Activated T-cell treated with anti-CD3 and anti-CD28 coated beads, Interleukin-2, amount 50 U/mL, for 24 hours (primary cell): Measurements from ENCODE around the gene ADAM12.
"Not testable (repeated sequence)": the region's sequence is repeated elsewhere in the genome, so short reads cannot be mapped to it uniquely, and the experiment has no call there.

ENCODE experiments used
- DNase-seq: peaks from one replicate; pipeline ENCODE4 v3.0.0-alpha.2; 2020
- H3K27ac Mint-ChIP-seq: 2 replicates; pipeline ENCODE4 v1.8.0; 2020; ENCODE audit warnings: mild to moderate bottlenecking, mixed read lengths
- H3K27me3 Mint-ChIP-seq: 2 replicates; pipeline ENCODE4 v1.8.0; 2020; ENCODE audit warnings: mixed read lengths
- H3K36me3 Mint-ChIP-seq: 2 replicates; pipeline ENCODE4 v1.8.0; 2020; ENCODE audit warnings: low read depth, mixed read lengths
- H3K4me1 Mint-ChIP-seq: 2 replicates; pipeline ENCODE4 v1.8.0; 2020; ENCODE audit warnings: low read depth, mixed read lengths
- H3K4me3 Mint-ChIP-seq: 2 replicates; pipeline ENCODE4 v1.8.0; 2020; ENCODE audit warnings: mild to moderate bottlenecking, moderate library complexity, mixed read lengths
- H3K9me3 Mint-ChIP-seq: 2 replicates; pipeline ENCODE4 v1.8.0; 2020; ENCODE audit warnings: mixed read lengths

The ADAM12 gene

DNA sequence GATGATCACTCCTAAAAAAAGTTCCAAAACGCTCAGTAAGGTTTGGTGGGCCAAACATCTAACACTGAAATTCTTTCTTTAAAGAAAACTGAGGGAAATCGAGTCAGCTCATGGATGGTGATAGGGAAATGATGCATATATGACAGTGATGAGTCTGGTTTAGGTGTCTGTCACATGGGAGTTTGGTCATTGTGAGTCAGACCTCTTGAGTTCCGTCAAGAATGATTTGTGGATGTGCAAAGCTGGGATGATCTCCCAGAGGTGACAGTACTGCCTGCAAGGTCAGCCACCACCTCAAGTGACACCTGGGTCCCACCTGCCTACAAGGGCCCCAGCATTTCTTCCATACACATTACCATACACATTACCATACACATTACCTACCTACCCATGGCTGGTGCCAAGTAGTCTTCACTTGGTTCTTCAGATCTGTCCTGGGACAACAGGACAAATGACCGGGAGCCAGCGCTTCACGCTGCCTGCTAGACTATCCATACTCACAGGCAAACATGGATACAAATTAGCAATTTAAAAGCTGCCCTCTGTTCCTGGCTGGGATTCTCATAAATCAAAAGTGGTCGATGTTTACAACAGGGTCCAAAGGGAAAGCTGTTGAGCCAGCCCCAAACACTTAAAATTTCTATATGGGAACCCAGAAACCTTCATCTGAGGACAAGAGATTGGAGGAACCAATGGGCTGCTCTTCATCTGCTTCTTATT, 128.4 kb downstream of the ADAM12 start:
- Mint-ChIP-seq H3K4me1 (no peaks in the 10 kb centered on the region), H3K27ac (no peak overlapping the region), H3K27me3 (no peaks in the 10 kb centered on the region), H3K9me3 (no peaks in the 10 kb centered on the region), H3K36me3 (no peaks in the 10 kb centered on the region), H3K4me3 (no peak overlapping the region)
- DNase-seq: no peak

DNA sequence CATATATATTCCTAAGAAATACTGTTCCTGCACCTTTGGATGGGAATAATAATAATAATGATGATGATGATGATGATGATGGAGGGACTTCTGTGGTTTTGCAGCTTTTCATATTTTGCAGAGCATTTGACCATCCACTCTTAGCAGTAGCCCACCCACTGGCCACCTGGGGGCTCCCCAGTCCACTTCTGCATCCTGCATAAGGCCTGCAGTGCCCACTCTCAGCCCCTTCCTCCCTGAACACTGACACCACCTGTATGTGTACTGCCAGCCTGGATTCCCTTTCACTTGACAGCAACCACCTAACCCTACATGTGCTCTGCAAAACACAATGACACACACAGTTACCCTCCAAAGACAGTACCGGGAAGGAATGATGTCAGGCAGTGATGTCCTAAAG, 131.4 kb downstream of the ADAM12 start:
- Mint-ChIP-seq H3K9me3 (peaks cover 4% of the 10 kb centered on the region), H3K27ac (no peak overlapping the region), H3K4me3 (no peak overlapping the region), H3K27me3 (no peaks in the 10 kb centered on the region), H3K4me1 (no peaks in the 10 kb centered on the region), H3K36me3 (no peaks in the 10 kb centered on the region)
- no peak for DNase-seq

- Mint-ChIP-seq H3K27ac (no peak overlapping the region), H3K9me3 (peaks cover 13% of the 10 kb centered on the region), H3K27me3 (no peaks in the 10 kb centered on the region), H3K36me3 (no peaks in the 10 kb centered on the region), H3K4me1 (no peaks in the 10 kb centered on the region), H3K4me3 (no peak overlapping the region)
- no peak for DNase-seq
Observed at GRCh38 chr10:126255313-126255712, 133.0 kb downstream of the ADAM12 start.

DNA sequence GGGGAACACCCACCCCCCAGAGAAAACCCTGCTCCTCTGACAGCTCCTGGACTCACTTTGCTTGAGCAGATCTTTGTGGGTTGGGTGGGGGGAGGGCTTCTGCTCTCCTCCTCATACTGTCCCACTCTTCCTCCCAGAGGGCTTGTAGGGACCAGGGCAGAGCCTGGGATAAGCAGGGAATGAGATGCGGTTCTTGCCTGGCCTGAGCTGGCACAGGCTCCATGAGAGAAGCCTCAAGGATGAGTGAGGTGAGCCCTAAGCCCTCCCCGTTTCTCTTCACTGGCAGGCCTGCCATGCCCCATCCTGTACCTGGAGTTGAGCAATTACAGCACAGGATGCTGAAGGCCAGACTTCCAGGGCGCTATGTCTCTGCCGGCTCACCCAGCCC, 134.7 kb downstream of the ADAM12 start:
- DNase-seq: no peak
- H3K36me3 Mint-ChIP-seq: no peaks in the 10 kb centered on the region
- no peak overlapping the region for H3K27ac Mint-ChIP-seq
- H3K4me3 Mint-ChIP-seq: no peak overlapping the region
- H3K4me1 Mint-ChIP-seq: no peaks in the 10 kb centered on the region
- peaks cover 16% of the 10 kb centered on the region for H3K9me3 Mint-ChIP-seq
- H3K27me3 Mint-ChIP-seq: no peaks in the 10 kb centered on the region

DNA sequence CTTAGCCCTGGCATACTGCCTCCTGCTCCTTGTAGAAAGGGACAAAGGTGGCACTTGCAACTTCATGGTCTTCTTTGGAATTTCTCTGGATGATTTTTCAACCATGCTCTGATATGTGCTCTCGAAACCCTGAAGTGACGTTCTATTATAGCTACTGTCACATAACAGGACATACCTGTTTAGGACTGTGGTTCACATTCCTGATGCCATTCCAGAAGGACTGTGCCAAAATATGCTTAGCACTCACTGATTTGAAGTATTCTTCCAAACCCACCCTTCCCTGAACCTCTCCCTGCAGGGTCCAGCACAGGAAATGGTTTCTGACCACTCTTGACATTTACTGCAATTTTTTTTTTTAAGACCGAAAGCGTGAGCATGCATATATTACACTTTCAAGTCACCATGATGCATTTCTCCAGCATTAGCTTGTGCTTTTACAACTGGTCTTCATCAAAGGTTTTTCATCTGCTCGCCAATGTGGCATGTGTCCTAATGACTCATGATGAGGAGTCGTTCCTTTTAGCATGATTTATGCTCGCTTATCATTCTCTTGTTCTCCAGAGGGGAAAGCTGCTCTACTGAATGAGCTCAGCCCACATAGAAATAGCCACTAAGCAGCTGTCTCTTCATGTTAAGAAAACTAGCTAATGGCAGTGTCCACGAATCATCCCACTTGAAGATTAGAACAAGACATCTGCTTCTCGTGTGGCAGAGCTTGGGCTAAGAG, 135.2 kb downstream of the ADAM12 start:
- Mint-ChIP-seq H3K4me1 (no peaks in the 10 kb centered on the region), H3K9me3 (peaks cover 16% of the 10 kb centered on the region), H3K27ac (no peak overlapping the region), H3K27me3 (no peaks in the 10 kb centered on the region), H3K36me3 (no peaks in the 10 kb centered on the region), H3K4me3 (no peak overlapping the region)
- no peak for DNase-seq

DNA sequence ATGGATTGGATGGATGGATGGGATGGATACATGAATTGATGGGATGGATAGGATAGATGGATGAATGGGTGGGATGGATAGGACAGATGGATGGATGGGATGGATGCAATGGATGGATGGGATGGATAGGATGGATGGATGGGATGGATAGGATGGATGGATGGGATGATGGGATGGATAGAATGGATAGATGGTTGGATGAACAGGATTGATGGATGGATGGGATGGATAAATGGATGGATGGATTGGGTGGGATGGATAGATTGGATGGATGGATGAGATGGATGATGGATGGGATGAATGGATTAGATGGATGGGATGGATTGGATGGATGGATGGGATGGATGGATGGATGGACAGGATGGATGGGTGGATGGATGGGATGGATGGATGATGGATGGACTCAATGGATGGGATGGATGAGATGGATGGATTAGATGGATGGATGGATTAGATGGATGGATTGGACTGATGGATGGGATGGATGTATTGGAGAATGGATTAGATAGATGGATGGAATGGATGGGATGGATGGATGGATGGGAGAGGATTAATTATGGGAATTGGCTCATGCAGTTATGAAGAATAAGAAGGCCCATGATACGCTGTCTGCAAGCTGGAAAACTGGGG, 136.4 kb downstream of the ADAM12 start:
- Mint-ChIP-seq H3K36me3 (no peaks in the 10 kb centered on the region), H3K4me3 (no peak overlapping the region), H3K9me3 (peaks cover 16% of the 10 kb centered on the region), H3K27me3 (no peaks in the 10 kb centered on the region), H3K4me1 (no peaks in the 10 kb centered on the region), H3K27ac (no peak overlapping the region)
- no peak for DNase-seq

DNA sequence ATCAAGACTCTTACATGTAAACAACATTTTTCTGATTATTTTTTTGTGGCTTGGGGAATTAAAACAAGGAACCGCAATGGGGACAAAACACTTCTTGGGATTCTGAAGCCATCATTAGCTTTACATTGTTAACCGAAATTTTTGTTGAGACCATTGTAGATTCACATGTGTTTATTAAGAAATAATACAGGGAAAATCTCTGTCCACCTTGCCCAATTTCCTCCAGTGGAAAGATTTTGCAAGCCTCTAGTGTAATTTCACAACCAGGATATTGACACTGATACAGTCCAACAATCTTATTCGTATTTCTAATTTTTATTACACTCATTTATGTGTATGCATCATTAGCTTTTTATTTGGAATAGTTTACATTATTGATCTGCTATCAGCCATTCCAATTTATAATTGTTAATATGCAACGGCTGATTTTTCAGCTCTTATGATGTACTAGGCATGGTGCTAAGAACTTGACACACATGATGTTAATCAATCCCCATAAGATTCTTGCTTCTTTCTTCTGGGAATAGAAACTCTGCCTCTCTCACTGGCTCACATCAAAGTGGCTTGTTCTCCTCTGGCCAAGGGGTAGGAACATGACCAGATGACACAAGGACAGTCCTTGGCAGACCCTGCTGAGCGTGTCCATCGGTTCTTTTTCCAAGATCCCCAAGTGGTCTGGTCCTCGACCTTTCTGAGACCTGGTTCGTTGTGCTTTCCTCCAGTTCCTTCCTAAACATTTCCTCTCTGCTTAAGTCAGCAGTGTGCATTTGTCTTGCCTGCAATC, 137.6 kb downstream of the ADAM12 start:
- Mint-ChIP-seq H3K4me3 (no peak overlapping the region), H3K27me3 (no peaks in the 10 kb centered on the region)

GRCh38 chr10:126250045-126250444, 138.2 kb downstream of the ADAM12 start:
- Mint-ChIP-seq H3K4me3 (no peak overlapping the region), H3K27ac (no peak overlapping the region), H3K27me3 (no peaks in the 10 kb centered on the region), H3K9me3 (peaks cover 16% of the 10 kb centered on the region), H3K4me1 (no peaks in the 10 kb centered on the region), H3K36me3 (no peaks in the 10 kb centered on the region)
- DNase-seq: no peak

More for the DNA sequence above, 137.6 kb downstream of the ADAM12 start:
- H3K27ac Mint-ChIP-seq: no peak overlapping the region
- peaks cover 16% of the 10 kb centered on the region for H3K9me3 Mint-ChIP-seq
- DNase-seq: no peak
- H3K4me1 Mint-ChIP-seq: no peaks in the 10 kb centered on the region
- no peaks in the 10 kb centered on the region for H3K36me3 Mint-ChIP-seq

GRCh38 chr10:126247446-126247975, 140.8 kb downstream of the ADAM12 start:
- Mint-ChIP-seq H3K4me1 (no peaks in the 10 kb centered on the region), H3K27me3 (no peaks in the 10 kb centered on the region), H3K9me3 (peaks cover 16% of the 10 kb centered on the region), H3K4me3 (no peak overlapping the region), H3K27ac (no peak overlapping the region), H3K36me3 (no peaks in the 10 kb centered on the region)
- no peak for DNase-seq

- H3K27me3 Mint-ChIP-seq, H3K4me1 Mint-ChIP-seq, H3K4me3 Mint-ChIP-seq, H3K27ac Mint-ChIP-seq, H3K9me3 Mint-ChIP-seq, H3K36me3 Mint-ChIP-seq, DNase-seq: not testable (repeated sequence)
Observed at GRCh38 chr10:126246396-126246795, 141.9 kb downstream of the ADAM12 start.

- Mint-ChIP-seq H3K27me3 (no peaks in the 10 kb centered on the region), H3K4me3 (no peak overlapping the region), H3K36me3 (no peaks in the 10 kb centered on the region), H3K9me3 (peaks cover 3% of the 10 kb centered on the region), H3K4me1 (no peaks in the 10 kb centered on the region), H3K27ac (no peak overlapping the region)
- no peak for DNase-seq
Observed at GRCh38 chr10:126245501-126245900, 142.8 kb downstream of the ADAM12 start.

DNA sequence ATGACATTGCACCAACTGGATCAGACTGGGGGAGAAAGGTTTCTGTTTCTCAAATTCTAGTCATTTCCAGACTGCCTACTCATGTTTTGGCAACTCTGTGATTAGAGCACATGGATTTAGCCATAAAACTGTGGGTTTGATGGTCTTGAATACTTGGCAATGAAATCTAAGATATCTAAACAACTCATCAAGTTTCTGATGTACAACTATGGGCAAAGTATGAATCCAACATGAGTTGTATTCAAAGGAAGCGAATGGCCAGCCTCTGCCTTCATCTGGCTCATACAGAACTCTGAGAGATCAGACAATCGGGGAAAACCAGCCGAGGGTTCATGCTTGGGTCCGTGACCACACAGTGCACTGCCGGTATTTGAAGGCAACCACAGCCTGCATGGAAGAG, 144.3 kb downstream of the ADAM12 start:
- Mint-ChIP-seq H3K27me3 (peaks cover 3% of the 10 kb centered on the region), H3K27ac (no peak overlapping the region), H3K9me3 (peaks cover under 1% of the 10 kb centered on the region), H3K4me3 (no peak overlapping the region), H3K4me1 (no peaks in the 10 kb centered on the region), H3K36me3 (no peaks in the 10 kb centered on the region)
- DNase-seq: no peak

DNA sequence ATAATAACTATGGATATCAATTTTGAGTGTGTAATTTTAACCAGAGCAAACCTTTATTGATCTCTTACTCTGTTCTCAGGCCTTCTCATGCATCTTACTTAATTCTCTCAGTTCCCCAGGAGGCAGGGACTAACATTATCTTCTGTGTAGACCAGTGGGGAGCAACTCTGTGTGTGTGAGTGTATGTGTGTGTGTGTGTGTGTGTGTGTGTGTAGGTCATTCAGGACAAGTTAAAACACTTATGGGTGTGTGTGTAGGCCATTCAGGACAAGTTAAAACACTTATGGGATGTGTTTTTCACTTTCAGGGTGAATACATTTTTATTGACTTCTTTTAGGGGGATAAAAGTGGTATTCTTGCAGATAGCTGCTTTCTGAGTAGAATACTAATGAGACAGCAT, 145.0 kb downstream of the ADAM12 start:
- Mint-ChIP-seq H3K27me3 (peaks cover 3% of the 10 kb centered on the region), H3K4me3 (no peak overlapping the region), H3K9me3 (no peaks in the 10 kb centered on the region), H3K27ac (no peak overlapping the region), H3K4me1 (no peaks in the 10 kb centered on the region), H3K36me3 (no peaks in the 10 kb centered on the region)
- no peak for DNase-seq
